SH-SY5Y (cell line): ENCODE results near the gene UQCC2.

Experiments used
- GATA2 ChIP-seq: IDR thresholded peaks from 2 replicates; pipeline ENCODE4 v1.6.1; 2011; ENCODE audit warnings: mild to moderate bottlenecking, low read depth, low read length
- GATA3 ChIP-seq: IDR thresholded peaks from 2 replicates; pipeline ENCODE4 v1.6.1; 2011; ENCODE audit warnings: low read depth, mild to moderate bottlenecking, low read length, moderate library complexity

Gene UQCC2

DNA sequence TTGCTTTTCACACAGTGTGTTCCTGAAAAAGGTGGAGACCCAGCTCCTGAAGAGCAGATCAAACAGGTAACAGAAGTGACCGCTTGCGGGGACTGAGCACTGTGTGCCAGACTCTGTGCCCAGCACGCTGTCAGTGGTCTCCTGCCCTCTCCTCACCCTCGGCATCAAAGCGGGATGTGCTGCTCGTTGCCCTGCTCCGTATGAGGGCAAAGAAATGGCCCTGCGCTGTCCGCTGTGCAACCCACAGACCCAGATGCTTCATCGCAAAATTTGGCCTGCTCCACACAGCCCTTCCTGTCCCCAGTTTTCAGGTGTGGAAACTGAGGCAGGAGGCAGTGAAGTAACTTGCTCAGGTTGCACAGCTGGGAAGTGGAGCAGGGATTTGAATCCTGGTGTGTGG lies 13.7 kb downstream of the UQCC2 start:
- TF ChIP-seq GATA3 (no peak), GATA2 (no peak)

DNA sequence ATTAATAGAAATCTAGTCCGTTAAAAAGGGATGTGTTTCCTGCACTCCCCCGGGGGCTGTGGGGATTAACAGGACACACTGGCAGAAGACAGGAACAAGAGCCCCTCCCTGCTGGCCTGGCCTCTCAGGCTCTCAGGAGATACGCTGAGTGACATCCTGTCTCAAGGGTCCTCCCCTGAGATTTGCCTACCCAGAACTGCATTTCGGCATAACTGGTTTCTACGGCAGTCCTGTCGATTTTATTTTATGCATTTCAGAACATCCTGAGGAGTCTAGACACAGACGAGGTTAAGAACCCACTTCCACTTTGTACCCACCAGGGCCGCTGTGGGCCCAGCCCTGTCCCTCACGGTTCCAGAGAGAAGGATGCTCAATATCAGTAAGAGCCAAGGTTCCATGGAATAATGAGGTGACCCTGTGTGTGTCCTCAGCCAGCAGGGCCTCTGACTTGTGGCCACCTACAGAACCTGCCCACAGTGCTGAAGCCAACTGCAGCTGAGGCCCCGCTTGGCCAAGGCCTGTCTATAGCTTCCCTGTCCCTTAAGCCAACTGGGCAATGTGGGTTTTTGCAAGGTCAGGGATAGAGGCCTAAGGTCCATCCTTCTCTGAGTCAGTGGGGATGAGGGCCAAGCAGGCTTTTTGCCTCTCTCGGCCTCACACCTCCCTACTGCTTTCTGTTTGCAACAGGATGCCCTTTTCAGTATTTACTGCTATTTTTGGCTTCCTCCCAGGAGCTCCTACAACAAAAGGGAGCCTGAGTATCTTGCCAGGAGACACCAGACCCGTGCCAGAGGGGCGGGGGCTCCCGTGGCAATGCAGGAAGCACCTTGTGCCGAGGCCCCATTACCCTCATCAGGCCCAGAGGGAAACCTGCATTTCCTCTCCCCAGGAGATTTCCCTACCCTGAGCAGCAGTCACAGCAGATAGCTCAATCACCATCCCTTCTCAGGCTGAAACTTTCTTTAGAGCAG lies 14.7 kb downstream of the UQCC2 start:
- TF ChIP-seq GATA2 (no peak), GATA3 (no peak)

- TF ChIP-seq GATA3 (no peak), GATA2 (no peak)
These were observed 15.4 kb downstream of the UQCC2 start for GRCh38 chr6:33696076-33696475.

DNA sequence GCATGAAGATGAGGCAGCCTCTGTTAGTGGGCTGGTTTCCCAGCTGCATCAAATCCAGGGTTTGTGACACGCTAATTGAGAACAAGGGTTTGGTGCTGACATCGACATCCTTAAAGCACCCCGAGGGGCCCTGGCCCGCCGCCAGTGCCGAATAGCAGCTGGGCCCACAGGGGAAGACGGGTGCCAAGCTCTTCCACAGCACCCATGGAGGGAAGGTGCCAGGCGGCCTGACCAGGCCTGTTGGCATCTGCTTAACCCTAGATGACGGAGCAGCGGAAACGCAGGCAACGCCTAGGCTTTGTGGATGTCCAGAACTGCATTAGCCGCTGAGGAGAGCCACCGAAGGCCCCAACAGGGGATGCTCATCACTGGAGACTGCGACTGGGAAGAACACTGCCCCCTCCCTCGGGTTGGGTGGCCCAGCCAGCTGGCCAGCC lies 16.0 kb downstream of the UQCC2 start:
- TF ChIP-seq GATA2: no peak
- no peak for TF ChIP-seq GATA3

GRCh38 chr6:33694977-33695376 lies 16.5 kb downstream of the UQCC2 start:
- TF ChIP-seq GATA3: no peak

DNA sequence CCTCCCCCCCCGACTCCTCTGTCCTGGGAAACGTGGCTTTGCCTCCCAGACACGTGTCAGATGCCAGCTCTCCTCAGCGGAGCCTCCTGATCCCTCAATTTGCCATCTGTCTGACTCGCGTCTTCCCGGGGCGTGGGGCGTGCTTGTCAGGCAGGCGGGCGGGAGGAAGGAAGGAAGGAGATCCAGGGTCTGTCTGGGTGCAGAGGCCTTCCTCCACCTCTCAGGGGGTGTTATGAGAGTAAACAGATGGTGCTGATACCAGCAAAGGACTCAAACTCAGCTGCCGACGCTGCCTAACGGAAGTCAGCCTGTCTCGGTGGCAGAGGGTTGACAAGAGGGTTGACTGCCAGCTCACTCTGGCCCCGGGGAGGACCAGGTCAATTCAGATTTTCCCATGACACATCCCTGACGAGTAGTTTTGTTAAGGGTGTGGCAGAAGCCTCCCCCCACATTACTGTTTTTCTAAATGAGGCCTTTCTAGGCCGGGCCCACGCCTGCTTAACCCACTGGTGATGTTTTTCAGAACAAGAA lies 17.0 kb downstream of the UQCC2 start:
- TF ChIP-seq GATA3: no peak
- TF ChIP-seq GATA2: no peak

GRCh38 chr6:33693186-33694105 lies 18.1 kb downstream of the UQCC2 start:
- TF ChIP-seq GATA2 (no peak), GATA3 (no peak)

DNA sequence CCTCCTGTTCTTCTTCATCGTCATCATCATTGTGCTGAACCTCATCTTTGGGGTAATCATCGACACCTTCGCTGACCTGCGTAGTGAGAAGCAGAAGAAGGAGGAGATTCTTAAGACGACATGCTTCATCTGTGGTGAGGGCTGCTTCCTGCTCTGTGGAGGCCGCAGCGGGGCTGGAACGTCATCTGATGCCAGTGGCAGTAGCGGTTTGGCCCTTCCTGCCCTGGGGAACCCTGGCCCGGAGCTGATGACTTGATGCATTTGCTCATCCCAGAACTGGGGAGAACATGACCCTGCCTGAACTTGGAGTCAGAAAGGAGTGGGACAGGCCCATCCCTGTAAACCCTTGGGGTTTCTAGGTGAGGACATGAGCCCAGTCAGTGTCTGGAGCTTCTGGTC lies 18.7 kb downstream of the UQCC2 start:
- TF ChIP-seq GATA2 (no peak), GATA3 (no peak)

DNA sequence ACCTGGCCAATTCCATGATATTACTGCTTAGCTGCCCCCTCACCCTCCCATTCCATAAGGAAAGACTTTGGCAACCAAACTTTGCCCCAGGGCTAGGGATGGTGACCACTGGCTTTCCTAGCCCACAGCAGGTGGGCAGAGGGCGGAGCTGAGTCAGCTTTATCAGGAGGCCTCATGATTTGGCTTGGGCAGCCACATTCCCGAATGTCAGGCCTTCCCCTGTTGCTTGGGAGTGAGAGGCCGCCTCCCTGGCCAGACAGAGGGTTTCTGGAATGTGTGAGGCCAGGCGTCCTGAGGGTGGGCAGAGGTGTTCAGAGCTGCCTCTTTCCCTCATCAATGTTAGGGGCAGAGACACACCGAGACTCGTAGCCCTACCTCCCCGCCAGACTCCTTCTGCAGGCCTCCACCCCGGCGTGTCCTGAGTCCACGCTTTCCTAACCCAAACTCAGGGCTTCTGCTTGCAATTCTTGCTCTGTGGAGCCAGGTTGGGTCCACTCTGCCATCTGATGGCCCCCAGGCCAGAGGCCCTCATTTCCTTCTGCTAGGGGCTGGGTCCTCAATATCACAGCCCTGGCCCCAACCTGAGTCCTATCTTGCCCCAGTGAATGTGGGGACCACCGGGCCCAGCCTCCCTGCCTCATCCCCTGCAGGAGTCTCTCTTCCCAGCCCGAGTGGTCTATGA lies 19.3 kb downstream of the UQCC2 start:
- TF ChIP-seq GATA2 (no peak), GATA3 (no peak)

DNA sequence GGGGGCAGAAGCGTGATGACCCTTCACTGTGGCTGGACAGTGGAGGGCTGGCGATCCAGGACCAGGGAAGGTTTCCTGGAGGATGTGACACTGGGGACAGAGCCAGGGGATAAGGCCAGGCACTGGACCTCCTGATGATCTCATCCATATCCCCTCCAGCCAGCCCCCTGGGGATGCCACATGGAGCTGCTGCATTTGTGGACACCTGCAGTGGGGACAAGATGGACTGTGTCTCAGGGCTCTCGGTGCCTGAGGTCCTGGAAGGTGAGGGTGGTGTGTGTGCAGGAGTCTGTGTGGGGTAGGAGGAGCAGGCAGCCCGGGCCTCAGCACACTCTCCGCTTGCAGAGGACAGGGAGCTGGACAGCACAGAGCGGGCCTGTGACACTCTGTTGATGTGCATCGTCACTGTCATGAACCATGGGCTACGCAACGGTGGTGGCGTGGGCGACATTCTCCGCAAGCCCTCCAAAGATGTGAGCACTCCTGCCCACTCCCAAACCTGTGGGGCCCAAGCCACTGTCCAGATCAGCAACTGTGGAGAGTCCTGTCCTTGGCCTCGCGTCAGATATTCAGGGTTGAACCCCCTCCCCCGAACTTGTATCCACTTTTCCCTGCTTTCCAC lies 19.9 kb downstream of the UQCC2 start:
- TF ChIP-seq GATA2 (no peak), GATA3 (no peak)

- no peak for TF ChIP-seq GATA2
- no peak for TF ChIP-seq GATA3
These were observed 20.7 kb downstream of the UQCC2 start for GRCh38 chr6:33690766-33691165.

GRCh38 chr6:33689879-33690278 lies 21.6 kb downstream of the UQCC2 start:
- TF ChIP-seq GATA3 (no peak), GATA2 (no peak)

- TF ChIP-seq GATA3 (no peak), GATA2 (no peak)
These were observed 22.4 kb downstream of the UQCC2 start for GRCh38 chr6:33689148-33689494.
